Measurements from ENCODE around the gene GRK2. TPM values are rescaled to one million over a fixed set of nuclear protein-coding genes. Genes with fewer than 3 reads are reported as not detected.

GRK2 gene
- total and polyA plus RNA-seq, 9 of the 15 experiments (the other 6 are each of a cell fraction or from before 2014, with no cell fraction given), result 0.24 to 95.8 (median 56.5) TPM

- WGBS (ENCODE audit: insufficient coverage, low coverage, missing lambda C conversion rate), result 95% methylated on average over 12 of the region's 22 CpGs
- no TSS peak for BruUV-seq (replicated peaks)
- Histone ChIP-seq H3K9me1 (ENCODE audit: control insufficient read depth, insufficient read depth, low read length) (no peaks in the 10 kb centered on the region), H3K4me1 (replicated peaks in 1 of 2; ENCODE audit: control insufficient read depth in 2 of 2, insufficient read depth in 2 of 2, low read length in 2 of 2) (peaks cover 0 to 35% of the 10 kb centered on the region in 2 experiments; a peak in 2 of 5 replicates), H3K36me3 (ENCODE audit: control insufficient read depth, insufficient read depth, low read length) (peaks cover 56% of the 10 kb centered on the region; the same call in 2 of the 3 replicates), H3K4me2 (ENCODE audit: insufficient read depth, low read length) (no peak overlapping the region), H3K79me2 (ENCODE audit: control insufficient read depth, insufficient read depth, low read length) (no peaks in the 10 kb centered on the region), H3K9ac (ENCODE audit: insufficient read depth in 1 of 2, low read depth in 2 of 2, low read length in 2 of 2) (0 out of 4 replicates have a peak overlapping the region, but pooled peaks of 1 of the 2 experiments have one; percentile 26), H3K4me3 (no peak overlapping the region), H3K9me3 (replicated peaks; ENCODE audit: control insufficient read depth, insufficient read depth, low read depth, low read length) (peaks cover 4% of the 10 kb centered on the region; the same call in 1 of the 2 replicates), H3K27me3 (ENCODE audit: control insufficient read depth in 2 of 2, insufficient read depth in 2 of 2, low read length in 2 of 2) (no peaks in the 10 kb centered on the region), H2AFZ (ENCODE audit: low read depth, low read length) (no peak overlapping the region), H4K20me1 (replicated peaks; ENCODE audit: control insufficient read depth, insufficient read depth, low read length) (no peaks in the 10 kb centered on the region), H3K27ac (ENCODE audit: extremely low read depth, low read depth, low read length) (no peak overlapping the region)
- POLR2A ChIA-PET, result interaction anchor here (0.6 to 2.1 kb wide), 4 partner anchors 10 to 75 kb away, joined by 3 to 10 read pairs (median 4); no protein-coding TSS in a partner anchor
- FAIRE-seq (no peak), ATAC-seq (no peak), DNase-seq (ENCODE audit: extremely low read depth in 1 of 4, low spot score in 3 of 4) (no peak)
- TF ChIP-seq ZBTB9 (CRISPR knock-in tag; IDR thresholded peaks at IDR 0.05) (no peak), KLF16 (IDR thresholded peaks at IDR 0.05) (no peak), HMG20B (CRISPR knock-in tag; IDR thresholded peaks at IDR 0.05) (no peak), RBFOX2 (IDR thresholded peaks at IDR 0.05; ENCODE audit: low read depth, low read length) (peak; percentile 44; the same call in 1 of the 2 replicates), ZNF695 (CRISPR knock-in tag; IDR thresholded peaks at IDR 0.05) (no peak), POLR2AphosphoS2 (IDR thresholded peaks at IDR 0.05; ENCODE audit: low read length) (no peak), ILK (tag; IDR thresholded peaks at IDR 0.05; ENCODE audit: borderline replicate concordance, low read depth) (no peak)
- TF ChIP-seq, protein P1, sequence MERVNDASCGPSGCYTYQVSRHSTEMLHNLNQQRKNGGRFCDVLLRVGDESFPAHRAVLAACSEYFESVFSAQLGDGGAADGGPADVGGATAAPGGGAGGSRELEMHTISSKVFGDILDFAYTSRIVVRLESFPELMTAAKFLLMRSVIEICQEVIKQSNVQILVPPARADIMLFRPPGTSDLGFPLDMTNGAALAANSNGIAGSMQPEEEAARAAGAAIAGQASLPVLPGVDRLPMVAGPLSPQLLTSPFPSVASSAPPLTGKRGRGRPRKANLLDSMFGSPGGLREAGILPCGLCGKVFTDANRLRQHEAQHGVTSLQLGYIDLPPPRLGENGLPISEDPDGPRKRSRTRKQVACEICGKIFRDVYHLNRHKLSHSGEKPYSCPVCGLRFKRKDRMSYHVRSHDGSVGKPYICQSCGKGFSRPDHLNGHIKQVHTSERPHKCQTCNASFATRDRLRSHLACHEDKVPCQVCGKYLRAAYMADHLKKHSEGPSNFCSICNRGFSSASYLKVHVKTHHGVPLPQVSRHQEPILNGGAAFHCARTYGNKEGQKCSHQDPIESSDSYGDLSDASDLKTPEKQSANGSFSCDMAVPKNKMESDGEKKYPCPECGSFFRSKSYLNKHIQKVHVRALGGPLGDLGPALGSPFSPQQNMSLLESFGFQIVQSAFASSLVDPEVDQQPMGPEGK (CRISPR knock-in tag; IDR thresholded peaks at IDR 0.05; ENCODE audit: borderline replicate concordance), result no peak
- CTCF ChIA-PET (ENCODE audit: low intra/inter-chr PET ratio), result no interaction called here
- intact Hi-C loops (cut with micrococcal nuclease) (no loop called here), in situ Hi-C loops (cut with MboI) (no loop called here)
These were observed 34.6 kb downstream of the GRK2 start for GRCh38 chr11:67300756-67301312.

Measured in K562 (cell line).